ENCODE results near the gene DCLK3.

Gene DCLK3

GRCh38 chr3:36662626-36663025 lies 101.7 kb downstream of the DCLK3 start:
- DNase-seq = no peak
